ENCODE results near the gene CDKL4.
A peak's percentile ranks its signal among the peaks of the same experiment; 100 is the strongest.
"Not testable (repeated sequence)": the region's sequence is repeated elsewhere in the genome, so short reads cannot be mapped to it uniquely, and the experiment has no call there.

The CDKL4 gene

GRCh38 chr2:39232141-39232540, 11.6 kb downstream of the CDKL4 start:
- DNase-seq (ENCODE audit: low read depth in 1 of 2, low spot score in 1 of 2) = no peak

GRCh38 chr2:39228413-39229209, 15.2 kb downstream of the CDKL4 start:
- no peak for DNase-seq (ENCODE audit: low read depth in 1 of 2, low spot score in 1 of 2)

GRCh38 chr2:39227628-39228412, 15.9 kb downstream of the CDKL4 start:
- peak; percentile 65 to 78 for DNase-seq (ENCODE audit: low read depth in 1 of 2, low spot score in 1 of 2)

DNA sequence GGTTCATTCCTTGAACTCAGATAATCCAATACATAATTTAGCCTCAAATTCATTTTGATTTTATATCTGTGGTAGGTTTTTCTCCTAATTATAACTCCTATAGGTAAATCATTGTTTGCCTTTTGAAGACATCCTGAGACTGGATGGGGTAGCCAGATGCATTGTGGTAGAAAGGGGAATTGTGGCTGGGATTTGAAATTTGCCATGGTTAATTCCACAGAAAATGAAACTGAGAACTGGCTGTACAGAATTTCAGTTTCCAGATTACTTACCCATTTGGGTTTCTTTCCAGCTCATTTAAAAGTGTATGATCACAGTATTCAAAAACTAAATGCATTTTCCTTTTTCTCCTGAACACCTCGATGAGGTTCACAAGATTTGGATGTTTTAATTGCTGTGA, 18.2 kb downstream of the CDKL4 start:
- no peak for DNase-seq (ENCODE audit: low read depth in 1 of 2, low spot score in 1 of 2)

DNA sequence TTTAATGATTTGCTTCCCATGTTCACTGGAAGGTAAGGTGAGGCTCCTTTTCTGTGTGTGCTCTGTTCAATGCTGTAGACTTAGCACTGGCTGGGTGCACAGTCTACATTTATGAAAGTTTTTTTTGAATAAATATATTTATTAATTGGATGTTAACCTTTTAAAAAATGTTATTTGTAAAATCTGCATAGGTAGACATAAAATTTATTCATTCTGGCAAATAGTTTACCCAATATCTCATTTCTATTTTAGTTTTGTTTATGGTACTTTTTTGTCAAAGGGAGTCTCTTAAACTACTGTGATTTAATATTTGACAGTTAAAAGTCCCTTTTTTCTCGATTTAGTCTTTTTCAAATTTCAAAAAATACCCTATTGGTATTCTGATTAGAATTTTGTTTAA, 19.9 kb downstream of the CDKL4 start:
- no peak for DNase-seq (ENCODE audit: low read depth in 1 of 2, low spot score in 1 of 2)

DNA sequence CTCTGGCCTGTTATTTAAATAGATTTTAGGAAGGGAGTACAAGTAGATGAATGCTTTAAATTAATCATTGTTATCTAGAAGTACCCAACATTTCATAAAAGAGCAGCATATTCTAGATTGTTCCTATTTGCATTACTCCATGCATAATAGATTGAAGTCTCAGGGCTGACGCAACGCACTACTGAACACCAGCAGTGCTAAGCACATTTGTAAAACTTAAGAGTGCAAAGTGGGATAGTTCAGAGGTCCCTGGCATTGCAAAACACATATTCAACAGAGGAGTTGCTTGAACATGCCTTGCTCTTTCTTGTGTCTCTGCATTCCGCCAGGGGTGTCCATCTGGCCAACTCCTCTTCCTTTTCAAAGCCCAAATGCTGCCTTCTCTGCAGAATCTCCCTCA, 22.3 kb downstream of the CDKL4 start:
- DNase-seq (ENCODE audit: low read depth in 1 of 2, low spot score in 1 of 2) = no peak

- no peak for DNase-seq (ENCODE audit: low read depth in 1 of 2, low spot score in 1 of 2)
These were observed 23.6 kb downstream of the CDKL4 start for GRCh38 chr2:39220136-39220535.

DNA sequence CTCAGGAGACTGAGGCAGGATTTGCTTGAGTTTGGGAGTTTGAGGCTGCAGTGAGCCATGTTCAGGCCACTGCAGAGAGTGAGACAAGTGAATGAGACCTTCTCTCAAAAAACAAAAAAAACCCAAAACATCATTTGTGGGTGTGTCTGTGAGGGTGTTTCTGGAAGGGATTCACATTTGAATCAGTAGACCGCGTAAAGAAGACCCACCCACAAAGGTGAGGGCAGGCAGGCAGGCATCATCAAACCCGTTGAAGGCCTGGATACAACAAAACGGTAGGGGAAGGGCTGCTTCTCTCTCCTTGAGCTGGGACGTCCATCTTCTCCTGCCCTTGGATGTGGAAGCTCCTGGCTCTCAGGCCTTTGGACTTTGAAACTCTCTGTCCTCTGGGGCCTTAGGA, 25.4 kb downstream of the CDKL4 start:
- DNase-seq (ENCODE audit: low read depth in 1 of 2, low spot score in 1 of 2) = no peak

GRCh38 chr2:39217192-39217550, 26.6 kb downstream of the CDKL4 start:
- DNase-seq (ENCODE audit: low read depth in 1 of 2, low spot score in 1 of 2) = no peak

DNA sequence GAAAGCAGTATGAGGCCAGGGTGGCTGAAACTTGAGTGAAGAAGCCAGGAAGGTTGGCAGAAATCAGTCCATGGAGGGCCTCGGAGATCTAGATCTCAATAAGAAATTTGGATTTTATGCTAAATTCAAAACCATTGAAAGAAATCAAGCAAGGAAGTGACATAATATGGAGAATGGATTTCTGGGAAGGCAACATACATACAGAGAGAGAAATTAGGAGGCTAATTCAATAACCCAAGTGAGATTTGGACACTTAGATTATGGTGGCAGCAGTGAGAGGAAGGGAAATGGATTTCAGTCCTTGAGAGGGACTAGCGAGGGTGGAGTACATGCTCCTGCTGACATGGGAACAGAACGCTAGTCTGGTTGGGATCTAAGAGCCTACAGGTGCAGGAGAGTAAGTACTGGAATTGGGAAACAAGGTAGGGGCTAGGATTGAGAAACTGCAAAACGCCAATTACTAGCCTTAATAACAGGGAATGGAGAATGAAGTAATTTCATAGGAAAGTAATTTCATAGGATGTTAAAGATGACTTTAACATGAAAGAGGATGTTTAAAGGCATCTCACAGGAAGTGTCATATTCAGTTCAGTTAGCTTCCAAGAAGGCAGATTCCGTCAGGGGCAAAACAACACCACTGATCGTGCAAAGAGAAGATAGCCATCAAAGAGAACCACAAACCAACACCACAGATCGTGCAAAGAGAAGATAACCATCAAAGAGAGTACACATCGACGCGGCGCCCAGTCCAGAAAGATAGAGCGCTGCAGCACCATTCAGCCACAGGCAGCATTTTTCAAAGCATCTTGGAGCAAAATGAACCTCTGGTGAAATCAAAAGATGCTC, 27.2 kb downstream of the CDKL4 start:
- peak; percentile 45 to 56 for DNase-seq (ENCODE audit: low read depth in 1 of 2, low spot score in 1 of 2)

GRCh38 chr2:39215545-39215944, 28.2 kb downstream of the CDKL4 start:
- DNase-seq (ENCODE audit: low read depth in 1 of 2, low spot score in 1 of 2) = no peak

GRCh38 chr2:39213015-39213414, 30.8 kb downstream of the CDKL4 start:
- DNase-seq (ENCODE audit: low read depth in 1 of 2, low spot score in 1 of 2) = no peak

- no peak for DNase-seq (ENCODE audit: low read depth in 1 of 2, low spot score in 1 of 2)
These were observed 32.9 kb downstream of the CDKL4 start for GRCh38 chr2:39210846-39211245.

DNA sequence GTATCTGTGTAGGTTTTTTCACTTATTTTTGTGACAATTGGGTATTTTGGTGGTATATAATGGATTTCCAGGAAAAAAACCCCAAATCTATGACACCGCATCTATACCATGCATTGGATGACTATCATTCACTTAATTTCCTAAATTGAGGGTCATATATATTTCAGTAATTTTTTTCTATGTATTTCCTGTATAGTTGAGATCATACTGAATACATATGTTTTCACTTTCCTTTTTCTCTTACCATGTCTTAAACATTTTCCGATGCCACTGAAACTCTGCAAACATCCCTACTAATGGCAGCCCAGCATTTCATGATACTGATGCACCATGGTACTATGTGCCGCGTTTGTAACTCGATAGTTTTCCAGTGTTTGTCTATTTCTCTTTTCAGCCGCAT, 40.4 kb downstream of the CDKL4 start:
- DNase-seq (ENCODE audit: low read depth in 1 of 2, low spot score in 1 of 2) = no peak

DNA sequence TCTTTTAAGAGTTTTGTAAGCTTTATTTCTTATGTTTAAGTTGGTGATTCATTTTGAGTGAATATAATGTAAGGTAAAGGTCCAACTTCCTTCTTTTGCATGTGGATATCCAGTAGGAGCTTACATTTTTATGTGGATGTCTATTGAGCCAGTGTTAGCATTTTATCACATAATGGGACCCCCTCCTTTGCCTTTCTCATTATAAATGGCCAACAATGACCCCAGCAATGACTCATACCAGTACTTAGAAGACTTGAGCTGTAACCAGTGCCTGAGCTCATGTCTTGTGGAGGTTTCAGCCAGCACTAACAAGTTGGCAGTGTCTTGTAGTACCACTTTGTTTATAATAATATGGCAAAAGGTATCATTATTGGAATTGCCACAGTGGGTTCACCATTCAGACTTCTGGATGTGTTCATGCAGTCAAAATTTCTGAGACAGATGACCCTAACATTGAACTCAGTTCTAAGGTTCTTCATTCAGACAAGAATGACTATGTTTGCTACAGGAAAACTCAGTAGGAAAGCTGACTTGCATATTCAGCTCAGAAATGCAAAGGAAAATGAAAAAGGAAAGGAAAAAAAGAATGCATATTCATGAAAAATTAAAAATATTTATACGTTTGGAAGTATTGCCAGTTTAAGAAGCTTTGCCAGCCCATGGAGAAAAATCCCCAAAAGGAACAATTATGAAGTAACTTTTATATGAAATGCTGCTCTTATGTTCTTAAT, 41.0 kb downstream of the CDKL4 start:
- DNase-seq (ENCODE audit: low read depth in 1 of 2, low spot score in 1 of 2) = no peak

DNA sequence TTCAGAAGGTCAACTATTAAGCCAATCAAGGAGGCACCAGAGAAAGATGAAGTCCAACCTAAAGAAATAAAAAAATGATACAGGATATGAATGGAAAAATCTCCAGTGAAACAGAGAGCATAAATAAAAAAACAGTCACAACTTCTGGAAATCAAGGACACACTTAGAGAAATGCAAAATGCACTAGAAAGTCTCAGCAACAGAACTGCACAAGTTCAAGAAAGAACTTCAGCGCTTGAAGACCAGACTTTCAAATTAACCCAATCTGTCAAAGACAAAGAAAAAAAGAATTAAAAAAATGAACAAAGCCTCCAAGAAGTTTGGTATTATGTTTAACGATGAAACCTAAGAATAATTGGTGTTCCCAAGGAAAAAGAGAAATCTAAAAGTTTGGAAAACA, 46.8 kb downstream of the CDKL4 start:
- not testable (repeated sequence) for DNase-seq (ENCODE audit: low read depth in 1 of 2, low spot score in 1 of 2)

DNA sequence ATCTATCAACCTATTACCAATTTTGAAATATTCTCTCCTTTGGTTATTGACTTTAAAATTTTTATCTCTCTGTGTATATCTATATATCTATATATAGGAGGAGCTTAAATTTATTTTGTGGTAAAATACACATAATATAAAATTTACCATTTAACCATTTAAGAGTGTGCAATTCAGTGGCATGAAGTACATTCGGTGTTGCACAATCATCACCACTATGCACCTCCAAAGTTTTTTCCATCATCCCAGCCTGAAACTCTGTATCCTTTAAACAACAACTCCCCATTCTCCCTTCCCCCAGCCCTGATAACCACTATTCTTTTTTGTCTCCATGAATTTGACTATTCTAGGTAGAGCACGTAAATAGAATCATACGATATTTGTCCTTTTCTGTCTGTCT, 49.1 kb downstream of the CDKL4 start:
- DNase-seq (ENCODE audit: low read depth in 1 of 2, low spot score in 1 of 2) = no peak

- no peak for DNase-seq (ENCODE audit: low read depth in 1 of 2, low spot score in 1 of 2)
These were observed 54.7 kb downstream of the CDKL4 start for GRCh38 chr2:39188960-39189494.

GRCh38 chr2:39183673-39184072, 60.1 kb downstream of the CDKL4 start:
- no peak for DNase-seq (ENCODE audit: low read depth in 1 of 2, low spot score in 1 of 2)

GRCh38 chr2:39181297-39181696, 62.5 kb downstream of the CDKL4 start:
- no peak for DNase-seq (ENCODE audit: low read depth in 1 of 2, low spot score in 1 of 2)

All from activated T-helper 1 cell treated with anti-CD3 and anti-CD28 coated beads, Interleukin-2, amount 50 U/mL, for 16 hours (primary cell).